Endodermal cell (in vitro differentiated cells): ENCODE data around the gene RABGGTA. TPM values are rescaled to one million over a fixed set of nuclear protein-coding genes. Genes with fewer than 3 reads are reported as not detected.

Experiments
- DNase-seq: peaks from one replicate; pipeline ENCODE4 v3.0.0-alpha.2; 2017
- H3K27ac ChIP-seq: 2 replicates; pipeline ENCODE4 v1.5.1; 2013; ENCODE audit warnings: mild to moderate bottlenecking, low read depth, low read length, moderate library complexity
- H3K27me3 ChIP-seq: 2 replicates; pipeline ENCODE4 v1.6.1; 2013; ENCODE audit warnings: mild to moderate bottlenecking, low read length, moderate library complexity; ENCODE audit not compliant: insufficient read depth, control insufficient read depth, poor library complexity, severe bottlenecking
- H3K36me3 ChIP-seq: 2 replicates; pipeline ENCODE4 v1.7.0; 2013; ENCODE audit warnings: mild to moderate bottlenecking, low read length, moderate library complexity; ENCODE audit not compliant: control insufficient read depth, insufficient read depth
- H3K4me1 ChIP-seq: one replicate; pipeline ENCODE4 v1.7.0; 2013; ENCODE audit warnings: low read length; ENCODE audit not compliant: control insufficient read depth, insufficient read depth
- H3K4me3 ChIP-seq: 2 replicates; pipeline ENCODE4 v1.5.1; 2013; ENCODE audit warnings: mild to moderate bottlenecking, low read length, moderate library complexity
- H3K9ac ChIP-seq: 2 replicates; pipeline ENCODE4 v1.6.1; 2013; ENCODE audit warnings: mild to moderate bottlenecking, low read length, moderate library complexity; ENCODE audit not compliant: poor library complexity, severe bottlenecking; ENCODE audit errors: extremely low read depth
- H3K9me3 ChIP-seq: 2 replicates; pipeline ENCODE4 v1.6.1; 2013; ENCODE audit warnings: mild to moderate bottlenecking, low read length, moderate library complexity; ENCODE audit not compliant: control insufficient read depth
- H3K27ac Mint-ChIP-seq: 2 replicates; pipeline ENCODE4 v1.8.0; 2020; ENCODE audit warnings: mixed read lengths
- H3K27me3 Mint-ChIP-seq: 2 replicates; pipeline ENCODE4 v1.8.0; 2021; ENCODE audit warnings: mild to moderate bottlenecking, mixed read lengths; ENCODE audit not compliant: insufficient read depth
- H3K36me3 Mint-ChIP-seq: 2 replicates; pipeline ENCODE4 v1.8.0; 2020; ENCODE audit warnings: low read depth, mixed read lengths
- H3K4me1 Mint-ChIP-seq: 2 replicates; pipeline ENCODE4 v1.8.0; 2020; ENCODE audit warnings: mixed read lengths
- H3K4me3 Mint-ChIP-seq: 2 replicates; pipeline ENCODE4 v1.8.0; 2020; ENCODE audit warnings: mild to moderate bottlenecking, moderate library complexity, mixed read lengths
- H3K9me3 Mint-ChIP-seq: 2 replicates; pipeline ENCODE4 v1.8.0; 2020; ENCODE audit warnings: mild to moderate bottlenecking, mixed read lengths
- WGBS, 2 experiments: methylation state at CpG; one replicate each; pipeline versions ENCODE4 v1.1.5 to v1.1.7; 2013; ENCODE audit warnings: missing lambda C conversion rate in 2 of 2, mixed read lengths in 1 of 2; ENCODE audit not compliant: insufficient coverage in 1 of 2, insufficient read length in 1 of 2; 5-methylcytosine and 5-hydroxymethylcytosine counted together
- total RNA-seq, 2 donors: library from RNA; stranded (reverse); fragmentation: NEBNext Ultra II Directional in 1 of 2; extraction: Animal tissue kit (Norgen Biotek cat#: 25700) in 1 of 2; gene quantifications; 2 replicates in 1 of 2; 3 replicates in 1 of 2; pipeline ENCODE4 v1.2.1, GENCODE V29; 2021
- TF ChIP-seq, protein P1 (sequence below): fragments of 200-600 bp; sonication (generic); conservative IDR thresholded peaks from 2 replicates; pipeline ENCODE4 v1.5.0; 2021; ENCODE audit warnings: antibody characterized with exemption, mild to moderate bottlenecking

The RABGGTA gene
- total RNA-seq, 2 donors from 2014 or later, result 20.2 to 20.5 TPM

- TF ChIP-seq, protein P1, sequence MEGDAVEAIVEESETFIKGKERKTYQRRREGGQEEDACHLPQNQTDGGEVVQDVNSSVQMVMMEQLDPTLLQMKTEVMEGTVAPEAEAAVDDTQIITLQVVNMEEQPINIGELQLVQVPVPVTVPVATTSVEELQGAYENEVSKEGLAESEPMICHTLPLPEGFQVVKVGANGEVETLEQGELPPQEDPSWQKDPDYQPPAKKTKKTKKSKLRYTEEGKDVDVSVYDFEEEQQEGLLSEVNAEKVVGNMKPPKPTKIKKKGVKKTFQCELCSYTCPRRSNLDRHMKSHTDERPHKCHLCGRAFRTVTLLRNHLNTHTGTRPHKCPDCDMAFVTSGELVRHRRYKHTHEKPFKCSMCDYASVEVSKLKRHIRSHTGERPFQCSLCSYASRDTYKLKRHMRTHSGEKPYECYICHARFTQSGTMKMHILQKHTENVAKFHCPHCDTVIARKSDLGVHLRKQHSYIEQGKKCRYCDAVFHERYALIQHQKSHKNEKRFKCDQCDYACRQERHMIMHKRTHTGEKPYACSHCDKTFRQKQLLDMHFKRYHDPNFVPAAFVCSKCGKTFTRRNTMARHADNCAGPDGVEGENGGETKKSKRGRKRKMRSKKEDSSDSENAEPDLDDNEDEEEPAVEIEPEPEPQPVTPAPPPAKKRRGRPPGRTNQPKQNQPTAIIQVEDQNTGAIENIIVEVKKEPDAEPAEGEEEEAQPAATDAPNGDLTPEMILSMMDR, result peak; percentile 65
- Histone ChIP-seq H3K4me1 (no peaks in the 10 kb centered on the region), H3K4me3 (no peak overlapping the region), H3K36me3 (no peaks in the 10 kb centered on the region), H3K27ac (no peak overlapping the region), H3K27me3 (peaks cover 7% of the 10 kb centered on the region), H3K9ac (no peak overlapping the region), H3K9me3 (no peaks in the 10 kb centered on the region)
- no peaks in the 10 kb centered on the region for H3K9me3 Mint-ChIP-seq
- no peaks in the 10 kb centered on the region for H3K36me3 Mint-ChIP-seq
- peaks cover 60% of the 10 kb centered on the region for H3K27me3 Mint-ChIP-seq
- H3K4me1 Mint-ChIP-seq, result peaks cover 2% of the 10 kb centered on the region
- 94 to 95% methylated on average over 64 to 70 of the region's 70 CpGs for WGBS, 2 experiments
- H3K4me3 Mint-ChIP-seq, result no peak overlapping the region
- peak; percentile 86 for DNase-seq
- no peak overlapping the region for H3K27ac Mint-ChIP-seq
Measured at GRCh38 chr14:24315807-24316596, 44.6 kb upstream of the RABGGTA start.

GRCh38 chr14:24315243-24315806 is 43.9 kb upstream of the RABGGTA start:
- WGBS, 2 experiments, result 91 to 98% methylated on average over 6 to 10 of the region's 10 CpGs
- TF ChIP-seq, protein P1, result no peak
- Histone ChIP-seq H3K9me3 (no peaks in the 10 kb centered on the region), H3K4me3 (no peak overlapping the region), H3K36me3 (no peaks in the 10 kb centered on the region), H3K27ac (no peak overlapping the region), H3K9ac (no peak overlapping the region), H3K27me3 (peaks cover 7% of the 10 kb centered on the region), H3K4me1 (no peaks in the 10 kb centered on the region)
- Mint-ChIP-seq H3K4me3 (no peak overlapping the region), H3K27ac (no peak overlapping the region), H3K36me3 (peaks cover 1% of the 10 kb centered on the region), H3K27me3 (peaks cover 58% of the 10 kb centered on the region), H3K9me3 (no peaks in the 10 kb centered on the region), H3K4me1 (peaks cover 2% of the 10 kb centered on the region)
- DNase-seq, result no peak

DNA sequence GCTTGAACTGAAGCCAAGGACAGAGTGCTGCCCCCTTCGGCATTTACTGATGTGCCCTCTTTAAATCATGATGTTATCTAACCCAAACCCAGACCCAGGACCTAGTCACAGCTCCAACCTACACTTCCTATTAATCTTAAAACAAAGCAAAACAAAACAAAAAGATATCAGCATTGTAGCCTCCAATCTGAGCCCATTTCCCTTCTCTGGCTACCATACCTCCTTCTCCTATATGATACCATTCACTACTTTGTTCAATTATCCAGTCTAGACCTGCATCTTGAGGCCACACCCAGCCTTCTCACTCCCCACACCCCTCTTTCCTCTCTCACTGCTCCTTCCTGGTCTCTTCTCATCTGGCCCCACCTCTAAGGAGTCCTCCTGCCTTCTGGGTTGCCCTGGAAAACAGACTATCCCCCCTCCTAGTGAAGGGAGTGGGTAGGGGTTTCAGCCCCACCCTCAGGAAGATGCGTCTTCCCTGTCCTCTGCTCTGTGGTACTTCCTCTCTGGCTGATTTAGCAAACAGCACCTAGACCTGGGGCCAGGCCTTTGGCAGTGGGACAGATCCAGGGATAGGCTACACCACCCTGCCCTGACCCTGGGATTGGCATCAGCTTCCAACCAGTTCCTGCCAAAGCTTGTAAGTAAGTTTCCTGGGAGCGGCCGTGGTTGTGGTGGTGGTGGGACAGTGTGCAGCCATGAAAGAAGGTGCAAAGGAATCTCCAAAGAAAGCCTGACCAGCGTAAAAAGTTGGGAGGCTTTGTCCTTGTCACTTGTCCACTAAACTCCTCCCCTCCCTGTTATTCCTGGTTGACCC is 43.2 kb upstream of the RABGGTA start:
- Mint-ChIP-seq H3K9me3 (no peaks in the 10 kb centered on the region), H3K27me3 (peaks cover 50% of the 10 kb centered on the region), H3K4me3 (no peak overlapping the region), H3K27ac (no peak overlapping the region), H3K4me1 (peaks cover 2% of the 10 kb centered on the region), H3K36me3 (peaks cover 5% of the 10 kb centered on the region)
- H3K27ac ChIP-seq, result no peak overlapping the region
- H3K9ac ChIP-seq, result no peak overlapping the region
- no peaks in the 10 kb centered on the region for H3K36me3 ChIP-seq
- H3K4me1 ChIP-seq, result no peaks in the 10 kb centered on the region
- WGBS, 2 experiments, result 93 to 100% methylated on average over 3 to 5 of the region's 5 CpGs
- no peak overlapping the region for H3K4me3 ChIP-seq
- TF ChIP-seq, protein P1, result no peak
- H3K9me3 ChIP-seq, result no peaks in the 10 kb centered on the region
- no peak for DNase-seq
- peaks cover 6% of the 10 kb centered on the region for H3K27me3 ChIP-seq
